SK-N-SH (cell line): ENCODE data around the gene SMARCD3. TPM values are rescaled to one million over a fixed set of nuclear protein-coding genes. Genes with fewer than 3 reads are reported as not detected.

ENCODE experiments used
- CTCF ChIA-PET: fragments of 300-600, 350-600 bp; formaldehyde crosslinking; extraction: SDS; loops from one replicate; lab custom pipeline; 2021; lab: Yijun Ruan, JAX
- POLR2A ChIA-PET: fragments of 350-600 bp; sonication (Branson Sonifier 250); formaldehyde crosslinking; extraction: SDS; loops from one replicate; lab custom pipeline; 2020; ENCODE audit warnings: antibody characterized with exemption, inconsistent platforms; lab: Yijun Ruan, JAX
- DNase-seq: peaks from one replicate; pipeline ENCODE4 v3.0.0; 2012
- H2AFZ ChIP-seq: fragments of 200-600 bp; sonication (generic); 2 replicates; pipeline ENCODE4 v1.8.1; 2016; ENCODE audit warnings: antibody characterized with exemption, mild to moderate bottlenecking, low read depth
- H3F3A ChIP-seq: fragments of 200-600 bp; sonication (generic); replicated peaks from 2 replicates; pipeline ENCODE3; 2016; ENCODE audit warnings: antibody characterized with exemption, mild to moderate bottlenecking; ENCODE audit not compliant: insufficient read depth
- H3K27ac ChIP-seq, 2 experiments: fragments of 200-500 bp in 1 of 2; fragments of 200-600 bp in 1 of 2; sonication (Bioruptor generic) in 1 of 2; sonication (generic), shearing (Covaris generic) in 1 of 2; 2 replicates each; pipeline versions ENCODE4 v1.5.1 to v1.6.1; 2014 to 2016; ENCODE audit warnings: low read depth in 2 of 2, inconsistent platforms in 1 of 2, low read length in 1 of 2, mild to moderate bottlenecking in 1 of 2, mixed read lengths in 1 of 2
- H3K27me3 ChIP-seq: fragments of 200-600 bp; sonication (generic), shearing (Covaris generic); 2 replicates; pipeline ENCODE4 v1.6.1; 2016; ENCODE audit warnings: mixed run types; ENCODE audit not compliant: insufficient read depth
- H3K36me3 ChIP-seq, 2 experiments: fragments of 200-500 bp in 1 of 2; fragments of 200-600 bp in 1 of 2; sonication (Bioruptor generic) in 1 of 2; sonication (generic) in 1 of 2; replicated peaks in 1 of 2; 2 replicates each; pipeline versions ENCODE3 to v1.5.1; 2014 to 2016; ENCODE audit warnings: low read length in 1 of 2, mild to moderate bottlenecking in 1 of 2; ENCODE audit not compliant: insufficient read depth in 2 of 2, control insufficient read depth in 1 of 2
- H3K4me1 ChIP-seq, 2 experiments: fragments of 200-500 bp in 1 of 2; fragments of 200-600 bp in 1 of 2; sonication (Bioruptor generic) in 1 of 2; sonication (generic), shearing (Covaris generic) in 1 of 2; 2 replicates each; pipeline versions ENCODE4 v1.5.1 to v1.6.1; 2014 to 2016; ENCODE audit warnings: low read depth in 1 of 2, low read length in 1 of 2, mixed run types in 1 of 2; ENCODE audit not compliant: insufficient read depth in 2 of 2, control insufficient read depth in 1 of 2
- H3K4me2 ChIP-seq: fragments of 200-600 bp; sonication (generic), shearing (Covaris generic); 2 replicates; pipeline ENCODE4 v1.6.1; 2017; ENCODE audit warnings: mixed run types
- H3K4me3 ChIP-seq, 2 experiments: fragments of 200-500 bp in 1 of 2; fragments of 200-600 bp in 1 of 2; sonication (Bioruptor generic) in 1 of 2; sonication (generic), shearing (Covaris generic) in 1 of 2; 2 replicates each; pipeline versions ENCODE4 v1.5.1 to v1.8.1; 2014 to 2016; ENCODE audit warnings: low read depth in 2 of 2, inconsistent platforms in 1 of 2, low read length in 1 of 2, mild to moderate bottlenecking in 1 of 2, mixed read lengths in 1 of 2, moderate library complexity in 1 of 2
- H3K79me2 ChIP-seq: fragments of 200-600 bp; sonication (generic); 2 replicates; pipeline ENCODE4 v1.8.1; 2017; ENCODE audit warnings: mild to moderate bottlenecking; ENCODE audit not compliant: insufficient read depth
- H3K9ac ChIP-seq: fragments of 200-600 bp; sonication (generic); 2 replicates; pipeline ENCODE4 v1.6.1; 2017; ENCODE audit warnings: mixed run types
- H3K9me2 ChIP-seq: fragments of 200-600 bp; sonication (generic); 2 replicates; pipeline ENCODE4 v1.6.1; 2017; ENCODE audit warnings: mixed run types
- H3K9me3 ChIP-seq: fragments of 200-600 bp; sonication (generic); 2 replicates; pipeline ENCODE4 v1.6.1; 2017; ENCODE audit warnings: mixed run types, mild to moderate bottlenecking, moderate library complexity
- H4K20me1 ChIP-seq: fragments of 200-600 bp; sonication (generic); 2 replicates; pipeline ENCODE4 v1.6.1; 2017; ENCODE audit warnings: mild to moderate bottlenecking, mixed run types; ENCODE audit not compliant: insufficient read depth
- ELF1 ChIP-seq: IDR thresholded peaks from 2 replicates; pipeline ENCODE4 v1.4.0; 2012
- GATA2 ChIP-seq: sonication (generic); formaldehyde crosslinking; IDR thresholded peaks from 2 replicates; pipeline ENCODE4 v1.5.0; 2020; ENCODE audit warnings: mild to moderate bottlenecking, missing genetic modification reagents
- JUND ChIP-seq: IDR thresholded peaks from 2 replicates; pipeline ENCODE4 v1.4.0; 2012
- MEF2A ChIP-seq: IDR thresholded peaks from 2 replicates; pipeline ENCODE4 v1.4.0; 2012; ENCODE audit warnings: low read depth, borderline replicate concordance
- NRF1 ChIP-seq: IDR thresholded peaks from 2 replicates; pipeline ENCODE4 v1.6.1; 2012; ENCODE audit warnings: low read depth, mild to moderate bottlenecking, low read length
- PBX3 ChIP-seq: IDR thresholded peaks from 2 replicates; pipeline ENCODE4; 2012
- POLR2AphosphoS5 ChIP-seq: IDR thresholded peaks from 2 replicates; pipeline ENCODE4 v1.6.1; 2012; ENCODE audit warnings: low read depth, low read length
- RAD21 ChIP-seq: IDR thresholded peaks from 2 replicates; pipeline ENCODE4 v1.6.1; 2012; ENCODE audit warnings: mild to moderate bottlenecking, low read length
- REST ChIP-seq: IDR thresholded peaks from 2 replicates; pipeline ENCODE4 v1.6.1; 2012; ENCODE audit warnings: mild to moderate bottlenecking, low read depth, low read length, moderate library complexity
- TAF1 ChIP-seq: IDR thresholded peaks from 2 replicates; pipeline ENCODE4 v1.6.1; 2012; ENCODE audit warnings: low read depth, mild to moderate bottlenecking, low read length, moderate library complexity, borderline replicate concordance
- TCF12 ChIP-seq: IDR thresholded peaks from 2 replicates; pipeline ENCODE4 v1.4.0; 2012
- TEAD4 ChIP-seq: IDR thresholded peaks from 2 replicates; pipeline ENCODE4 v1.4.0; 2012; ENCODE audit warnings: mild to moderate bottlenecking, borderline replicate concordance; ENCODE audit not compliant: insufficient read depth
- YY1 ChIP-seq: IDR thresholded peaks from 2 replicates; pipeline ENCODE4 v1.4.0; 2012; ENCODE audit warnings: low read depth, mild to moderate bottlenecking
- ZBTB33 ChIP-seq: IDR thresholded peaks from 2 replicates; pipeline ENCODE4 v1.4.0; 2012; ENCODE audit warnings: low read depth, borderline replicate concordance
- WGBS: methylation state at CpG from one replicate; pipeline ENCODE4 v1.1.6; 2017; ENCODE audit warnings: low lambda C conversion rate; 5-methylcytosine and 5-hydroxymethylcytosine counted together
- polyA plus RNA-seq, 3 experiments: library from polyadenylated mRNA; depleted of rRNA; stranded (reverse); fragments of >200 nt; gene quantifications; 2 replicates each; pipeline ENCODE4 v1.2.3, GENCODE V29; 2012

The SMARCD3 gene
- polyA plus RNA-seq, 1 of the 3 experiments (the other 2 are of a cell fraction): 62.8 TPM

GRCh38 chr7:151260883-151261282, 12.4 kb upstream of the SMARCD3 start:
- Histone ChIP-seq H3K9ac (no peak overlapping the region), H4K20me1 (no peaks in the 10 kb centered on the region), H3K27me3 (no peaks in the 10 kb centered on the region), H3K79me2 (no peaks in the 10 kb centered on the region), H3K4me1 (peaks cover 0 to 14% of the 10 kb centered on the region in 2 experiments; a peak in 1 of 4 replicates), H3K9me3 (no peaks in the 10 kb centered on the region), H3K9me2 (no peaks in the 10 kb centered on the region), H3K27ac (no peak overlapping the region), H2AFZ (no peak overlapping the region), H3F3A (no peaks in the 10 kb centered on the region), H3K4me2 (no peak overlapping the region), H3K36me3 (no peaks in the 10 kb centered on the region), H3K4me3 (no peak overlapping the region)
- WGBS: 92% methylated on average over 7 of the region's 8 CpGs
- TF ChIP-seq YY1 (no peak), ZBTB33 (no peak), ELF1 (no peak), NRF1 (no peak), GATA2 (CRISPR knock-in tag) (no peak), TCF12 (no peak), MEF2A (no peak), JUND (no peak), POLR2AphosphoS5 (no peak), PBX3 (no peak), REST (no peak), TEAD4 (no peak), TAF1 (no peak), RAD21 (no peak)
- DNase-seq: no peak
- POLR2A ChIA-PET: interaction anchor here (0.8 to 1.6 kb wide), 5 partner anchors 9 to 149 kb away, joined by 3 to 9 read pairs (median 6); partner anchors contain the start of gene WDR86
- CTCF ChIA-PET: interaction anchor here (1.0 to 3.7 kb wide), 10 partner anchors 10 to 82 kb away, joined by 3 to 30 read pairs (median 6); no protein-coding TSS in a partner anchor
